HG03025 (cell line): ENCODE data around the gene ZNF668.
"Not testable (repeated sequence)": the region's sequence is repeated elsewhere in the genome, so short reads cannot be mapped to it uniquely, and the experiment has no call there.

Experiments
- ATAC-seq: cut with Tn5 transposase; IDR thresholded peaks from one replicate; pipeline ENCODE4 v1.9.1; 2021; ENCODE audit warnings: mild to moderate bottlenecking, moderate library complexity; ENCODE audit not compliant: unreplicated experiment, low FRiP score

ZNF668 gene

DNA sequence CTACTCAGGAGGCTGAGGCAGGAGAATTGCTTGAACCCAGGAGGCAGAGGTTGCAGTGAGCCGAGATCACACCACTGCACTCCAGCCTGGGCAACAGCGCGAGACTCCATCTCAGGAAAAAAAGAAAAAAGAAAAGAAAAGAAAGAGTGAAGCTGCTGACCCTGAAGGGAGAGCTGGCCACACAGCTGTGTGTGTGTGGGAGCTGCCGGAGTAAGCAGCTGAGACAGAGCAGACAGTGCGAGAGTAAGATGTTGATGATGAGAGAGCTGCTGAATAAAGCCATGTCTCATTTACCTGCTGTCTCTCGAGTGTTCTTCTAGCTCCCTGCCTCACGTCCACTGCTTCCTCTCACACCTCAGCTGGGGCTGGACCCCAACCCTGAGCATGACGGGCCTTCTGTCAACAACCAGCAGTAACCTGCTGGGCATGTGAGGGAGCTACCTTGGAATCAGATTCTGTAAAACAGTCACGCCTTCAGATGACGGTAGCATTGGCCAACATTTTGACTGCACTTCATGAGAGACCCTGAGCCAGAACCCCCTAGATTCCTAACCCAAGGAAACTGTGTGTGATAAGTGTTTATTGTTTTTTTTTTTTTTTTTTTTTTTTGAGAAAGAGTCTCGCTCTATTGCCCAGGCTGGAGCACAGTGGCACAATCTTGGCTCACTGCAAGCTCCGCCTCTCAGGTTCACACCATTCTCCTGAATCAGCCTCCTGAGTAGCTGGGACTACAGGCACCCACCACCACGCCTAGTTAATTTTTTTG is 27.0 kb upstream of the ZNF668 start:
- ATAC-seq: not testable (repeated sequence)

GRCh38 chr16:31099860-31100638 is 26.0 kb upstream of the ZNF668 start:
- no peak for ATAC-seq

GRCh38 chr16:31094424-31095120 is 20.5 kb upstream of the ZNF668 start, which contains the start of gene VKORC1:
Gene VKORC1 (minus strand): TSS chr16:31094797. CDS start chr16:31094729, 68 bp downstream.
- peak; percentile 76 for ATAC-seq

GRCh38 chr16:31094088-31094423 is 20.0 kb upstream of the ZNF668 start:
- no peak for ATAC-seq

GRCh38 chr16:31093132-31093703 is 19.2 kb upstream of the ZNF668 start:
- no peak for ATAC-seq

GRCh38 chr16:31092330-31092729 is 18.3 kb upstream of the ZNF668 start:
- ATAC-seq: no peak

DNA sequence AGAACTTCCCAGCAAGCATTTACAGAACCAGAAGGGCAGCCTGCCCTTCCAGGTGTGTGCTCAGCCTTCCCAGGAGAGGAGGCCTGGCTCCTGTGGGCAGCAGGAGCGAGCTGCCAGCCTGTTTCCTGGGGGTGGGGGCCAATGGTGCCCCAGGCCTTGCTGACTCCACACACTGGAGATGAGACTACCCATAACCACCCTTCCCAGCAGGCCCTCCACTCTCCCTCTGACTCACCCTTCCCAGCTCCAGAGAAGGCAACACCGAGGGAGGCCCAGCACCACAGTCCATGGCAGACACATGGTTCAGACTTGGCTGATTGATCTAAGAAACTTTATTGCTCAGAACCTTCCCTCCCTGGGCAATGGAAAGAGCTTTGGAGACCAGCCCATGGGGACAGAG is 16.5 kb upstream of the ZNF668 start:
- ATAC-seq: no peak

DNA sequence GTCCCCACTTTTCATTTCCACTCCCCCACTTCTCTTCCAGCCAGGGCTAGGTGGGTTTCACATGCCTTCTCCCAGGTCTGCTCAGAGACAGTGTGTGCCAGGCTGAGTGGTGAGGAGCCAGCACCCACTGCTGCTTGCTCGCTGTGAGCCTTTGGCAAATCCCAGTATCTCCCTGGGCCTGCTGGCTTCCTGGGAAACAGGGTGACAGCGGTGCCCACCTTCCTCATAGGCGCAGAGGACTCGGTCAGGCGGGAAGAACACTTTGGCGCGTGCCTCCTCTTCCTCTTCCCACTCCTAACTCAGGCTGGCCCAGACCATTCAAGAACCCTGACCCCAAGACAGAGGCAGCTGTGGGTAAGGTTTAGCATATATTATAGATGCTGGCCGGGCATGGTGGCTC is 15.2 kb upstream of the ZNF668 start:
- ATAC-seq: no peak

DNA sequence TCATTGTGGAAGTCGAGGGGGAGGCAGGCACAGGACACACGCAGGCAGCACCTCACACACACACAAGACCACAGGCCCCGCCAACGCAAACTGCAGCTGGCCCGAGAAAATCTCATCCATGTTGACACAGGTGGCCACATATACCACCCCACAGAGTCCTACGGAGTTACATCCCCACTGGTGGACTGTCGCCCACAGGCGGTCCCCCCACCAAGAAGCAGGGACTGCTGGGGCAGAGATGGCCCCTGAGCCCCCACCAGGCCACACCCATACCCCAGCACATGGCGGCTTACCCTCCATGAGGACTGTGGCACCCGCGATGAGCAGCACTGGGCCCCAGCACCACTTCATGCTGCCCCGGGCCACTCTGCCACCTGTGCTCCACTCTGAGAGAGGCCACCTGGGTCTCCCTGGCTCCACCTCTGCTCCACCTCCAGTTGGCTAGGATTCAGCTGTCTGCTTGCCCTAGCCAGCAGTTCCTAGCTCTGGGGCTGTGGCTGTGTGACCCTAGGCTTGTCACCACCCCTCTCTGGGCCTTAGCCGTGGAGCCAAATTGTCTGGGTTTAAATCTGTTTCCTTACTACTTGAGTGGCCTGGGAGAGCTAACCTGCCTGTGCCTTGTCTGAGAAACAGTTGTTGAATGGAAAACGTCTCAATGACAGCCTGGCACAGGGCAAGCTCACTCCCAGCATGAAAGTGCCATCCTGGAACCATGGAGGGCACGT is 14.6 kb upstream of the ZNF668 start, which contains the start of gene PRSS53:
TSS of gene PRSS53 (minus strand) at position 485 of the 725 bp plus-strand sequence. CDS start at position 351, 134 bp downstream.
- no peak for ATAC-seq

GRCh38 chr16:31087971-31088370 is 13.9 kb upstream of the ZNF668 start:
- no peak for ATAC-seq

GRCh38 chr16:31087481-31087880 is 13.4 kb upstream of the ZNF668 start:
- ATAC-seq: no peak

DNA sequence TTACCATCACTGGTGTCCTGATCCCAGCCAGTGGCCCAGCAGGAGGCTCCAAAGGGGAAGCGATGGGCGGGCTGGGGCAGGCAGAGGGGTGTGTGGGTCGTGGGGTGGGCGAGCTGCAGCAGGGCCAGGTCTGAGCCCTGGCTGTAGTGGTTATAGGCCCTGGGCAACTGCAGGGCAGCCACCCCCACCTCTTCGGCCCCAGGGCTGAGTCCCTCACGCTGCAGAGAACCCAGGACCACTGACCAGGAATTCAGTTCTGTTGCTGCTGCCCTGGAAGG is 12.5 kb upstream of the ZNF668 start:
- no peak for ATAC-seq

GRCh38 chr16:31085873-31086628 is 12.0 kb upstream of the ZNF668 start:
- no peak for ATAC-seq

DNA sequence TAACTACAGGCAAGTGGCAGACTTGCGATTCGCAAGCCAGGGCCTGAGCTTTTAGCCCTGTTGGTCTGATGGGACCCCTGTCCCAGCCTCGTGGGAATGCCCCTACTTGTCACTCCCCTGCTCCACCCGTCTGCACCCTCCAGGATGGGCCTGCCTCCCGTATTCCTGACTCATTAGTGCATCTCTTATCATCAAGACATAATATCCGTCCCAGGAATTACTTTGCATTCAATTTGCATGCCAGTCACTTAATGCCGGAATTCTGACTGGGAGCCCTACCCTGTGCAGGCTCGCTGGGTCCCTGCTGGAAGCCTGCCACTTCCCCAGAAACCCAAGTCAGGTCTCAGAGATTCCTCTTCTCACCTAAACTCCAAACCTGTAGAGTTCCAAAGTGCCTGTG is 11.4 kb upstream of the ZNF668 start:
- ATAC-seq: no peak

DNA sequence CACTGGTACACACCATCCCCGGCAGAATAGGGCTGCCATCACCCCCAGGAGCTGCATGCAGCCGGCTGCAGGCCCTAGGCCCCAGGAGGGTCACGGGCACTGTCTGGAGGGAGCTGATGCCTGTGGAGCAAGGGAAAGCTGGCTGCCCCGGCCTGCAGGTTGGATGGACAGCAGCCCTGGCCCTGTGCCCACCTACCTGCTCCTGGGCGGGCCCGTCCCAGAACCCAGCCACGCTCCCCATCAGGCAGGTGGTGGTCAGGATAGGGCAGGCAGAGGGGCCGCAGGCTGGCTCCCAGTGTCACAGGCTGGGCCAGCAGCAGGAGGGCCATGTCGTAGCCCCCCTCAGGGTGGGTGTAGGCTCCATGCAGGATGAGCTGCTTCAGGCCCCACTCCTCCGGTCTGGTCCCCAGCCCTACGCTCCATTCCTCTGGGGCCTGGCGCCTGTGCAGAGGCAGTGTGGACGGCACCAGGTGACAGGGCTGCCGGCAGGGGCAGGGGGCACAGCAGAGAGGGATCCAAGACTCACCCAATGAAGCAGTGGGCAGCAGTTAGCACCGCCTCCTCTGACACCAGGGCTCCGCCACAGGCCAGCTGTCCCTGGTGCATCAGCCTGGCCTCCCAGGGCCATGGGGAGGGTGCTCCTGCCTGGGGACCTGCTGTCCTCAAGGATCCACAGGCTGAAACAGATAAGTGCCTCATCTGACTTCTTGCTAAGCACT is 10.7 kb upstream of the ZNF668 start:
- no peak for ATAC-seq

DNA sequence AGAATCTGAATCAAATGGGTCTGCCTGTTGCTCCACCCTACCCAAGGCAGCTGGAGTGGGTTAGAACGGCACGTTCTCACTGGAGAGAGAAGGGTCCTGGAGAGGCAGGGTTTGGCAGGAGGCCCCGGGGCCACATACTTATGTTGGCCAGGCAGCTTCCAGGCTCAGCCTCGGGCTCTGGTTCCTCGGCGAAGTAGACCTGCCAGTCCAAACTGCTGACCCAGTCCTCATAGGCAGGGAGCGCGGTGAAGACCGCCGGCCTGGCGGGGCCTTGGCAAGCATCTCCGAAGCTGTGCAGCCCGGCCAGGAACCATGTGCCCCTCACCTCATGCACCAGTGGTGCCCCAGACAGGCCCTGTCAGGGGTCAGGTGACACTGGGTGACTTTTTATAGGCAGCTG is 9.9 kb upstream of the ZNF668 start:
- ATAC-seq: no peak

- ATAC-seq: no peak
Measured at GRCh38 chr16:31083556-31083955, 9.5 kb upstream of the ZNF668 start.

- ATAC-seq: no peak
Measured at GRCh38 chr16:31083081-31083480, 9.0 kb upstream of the ZNF668 start.

- no peak for ATAC-seq
Measured at GRCh38 chr16:31082368-31083045, 8.5 kb upstream of the ZNF668 start.
